ENCODE results near the gene FRMD3.

The FRMD3 gene

DNA sequence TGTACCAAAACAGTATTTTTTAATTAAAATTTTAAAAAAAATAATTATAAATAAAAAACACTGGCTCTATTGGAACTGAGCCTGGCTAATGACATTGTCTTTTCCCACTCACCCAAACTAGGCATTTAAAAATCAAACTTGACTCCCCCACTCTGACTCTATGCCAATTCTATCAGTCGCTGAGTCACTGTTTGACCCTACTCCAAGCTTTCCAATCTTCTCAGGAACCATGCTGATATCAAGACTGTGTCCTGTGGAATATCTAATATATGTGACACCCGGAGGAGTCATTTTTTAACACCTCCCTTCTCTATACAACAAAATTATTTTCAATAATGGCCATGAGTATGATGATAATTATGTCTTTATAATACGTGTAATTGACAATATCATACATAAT, 303.7 kb downstream of the FRMD3 start:
- DNase-seq (ENCODE audit: low read depth): no peak

DNA sequence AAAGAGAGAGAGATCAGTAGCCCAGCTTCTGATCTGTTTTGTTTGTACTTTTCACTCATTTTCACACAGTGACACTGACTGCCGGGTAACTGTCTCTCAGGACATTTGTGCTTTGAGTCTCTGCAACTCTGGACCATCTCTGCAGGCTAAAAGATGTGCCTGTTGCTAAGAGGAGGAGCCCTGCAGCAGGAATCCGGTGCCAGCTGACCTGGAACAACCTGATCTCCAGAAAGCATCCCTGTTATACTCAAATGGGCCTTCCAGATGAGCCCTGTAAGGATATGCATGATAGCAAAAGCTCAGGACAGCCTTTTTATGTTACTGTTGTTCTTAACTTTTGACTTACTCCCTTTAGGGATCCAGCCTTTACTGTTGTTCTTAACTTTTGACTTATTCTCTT, 304.6 kb downstream of the FRMD3 start:
- no peak for DNase-seq (ENCODE audit: low read depth)

DNA sequence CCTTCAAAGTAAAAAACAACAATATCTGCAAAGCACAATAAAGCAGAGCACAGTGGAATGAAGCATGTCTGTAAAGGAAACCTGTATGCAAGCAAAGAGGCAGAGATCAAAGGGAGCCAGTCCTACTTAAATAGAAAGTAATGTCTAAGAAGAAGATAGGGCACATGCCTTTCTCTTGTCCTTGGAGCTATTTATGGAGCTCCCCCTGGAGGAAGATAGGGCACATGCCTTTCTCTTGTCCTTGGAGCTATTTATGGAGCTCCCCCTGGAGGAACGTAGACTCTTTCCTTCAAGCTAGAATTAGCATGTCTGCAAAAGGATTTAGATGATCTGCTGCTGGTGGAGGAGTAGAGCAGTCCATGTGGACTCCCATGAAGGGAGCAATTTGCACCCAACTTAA, 307.2 kb downstream of the FRMD3 start:
- no peak for DNase-seq (ENCODE audit: low read depth)

DNA sequence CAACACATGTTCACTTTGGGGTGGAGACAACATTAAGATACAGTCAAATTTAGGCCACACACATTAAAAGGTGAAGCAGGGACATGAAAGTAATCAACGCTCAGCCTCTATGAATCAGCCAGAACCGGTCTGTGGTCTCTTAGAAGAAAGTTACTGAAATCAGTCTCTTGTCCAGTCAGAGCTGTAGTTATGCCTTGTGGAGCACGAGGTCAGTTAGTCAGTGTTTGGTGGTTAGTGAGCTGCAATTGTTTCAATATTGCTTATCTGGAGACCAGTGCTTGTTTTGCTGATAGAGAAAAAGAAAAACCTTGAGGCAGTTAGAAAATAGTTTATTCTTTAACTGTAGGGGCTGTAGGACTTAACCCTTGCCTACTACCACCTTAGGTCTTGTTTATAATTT, 317.5 kb downstream of the FRMD3 start:
- no peak for DNase-seq (ENCODE audit: low read depth)

DNA sequence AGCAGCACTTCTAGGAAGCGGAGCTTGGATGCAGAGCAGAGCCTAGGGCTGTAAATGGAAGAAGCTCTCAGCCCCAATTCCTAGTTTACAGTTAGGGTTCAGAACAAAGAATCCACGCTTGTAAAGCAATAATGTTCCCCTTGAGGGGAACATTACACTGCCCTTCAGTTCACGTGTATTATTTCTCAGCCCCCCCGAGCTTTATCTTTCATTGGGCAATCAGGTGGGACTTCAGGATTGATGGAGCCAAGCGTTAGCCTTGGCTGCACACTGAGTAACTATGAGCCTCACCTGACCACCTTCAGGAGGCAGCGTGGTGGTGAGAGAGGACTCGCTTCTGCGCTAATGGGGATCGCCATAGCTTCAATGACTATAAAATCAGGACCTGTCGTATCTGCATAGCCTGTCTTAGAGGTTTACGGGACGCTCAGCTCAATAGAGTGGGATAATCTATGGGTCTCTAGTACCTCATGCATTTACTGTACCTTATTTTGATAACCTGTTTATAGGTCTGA, 318.2 kb downstream of the FRMD3 start:
- no peak for DNase-seq (ENCODE audit: low read depth)

DNA sequence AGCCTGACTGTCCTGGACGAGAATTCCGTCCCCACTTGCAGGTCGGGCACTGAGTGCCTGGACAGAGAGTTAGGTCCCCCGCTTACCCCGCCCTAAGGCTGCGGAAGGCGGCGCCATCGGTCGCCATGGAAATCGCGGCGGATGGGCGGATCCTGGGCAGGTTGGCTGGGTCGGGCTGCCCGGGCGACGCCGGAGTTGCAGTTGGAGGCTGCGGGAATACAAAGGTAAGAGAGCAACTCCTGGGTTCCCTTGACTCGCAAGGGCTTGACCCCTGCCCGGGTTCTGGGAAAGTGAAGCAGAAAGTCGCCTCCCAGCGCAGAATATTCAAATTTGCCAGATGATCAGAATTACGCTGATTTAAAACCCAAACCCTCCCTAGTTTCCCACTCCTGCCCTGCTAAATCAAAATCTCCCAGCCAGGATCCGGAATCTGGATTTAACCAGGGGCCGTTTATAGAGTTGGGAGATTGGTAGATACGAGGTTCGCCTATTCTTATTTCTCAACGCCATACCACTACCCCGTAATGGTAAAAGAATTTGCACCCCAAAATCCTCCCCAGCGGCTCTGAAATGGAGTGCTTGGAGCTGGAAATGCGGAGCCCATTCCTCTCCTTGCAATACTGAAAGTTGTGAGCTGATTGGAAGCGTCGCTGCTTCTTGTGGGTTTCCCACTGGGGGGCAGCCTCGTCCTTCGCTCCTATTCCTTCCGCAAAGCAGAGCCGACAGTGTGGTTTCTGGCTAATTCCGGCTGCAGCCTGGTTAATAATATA, 318.9 kb downstream of the FRMD3 start:
- DNase-seq (ENCODE audit: low read depth): no peak

DNA sequence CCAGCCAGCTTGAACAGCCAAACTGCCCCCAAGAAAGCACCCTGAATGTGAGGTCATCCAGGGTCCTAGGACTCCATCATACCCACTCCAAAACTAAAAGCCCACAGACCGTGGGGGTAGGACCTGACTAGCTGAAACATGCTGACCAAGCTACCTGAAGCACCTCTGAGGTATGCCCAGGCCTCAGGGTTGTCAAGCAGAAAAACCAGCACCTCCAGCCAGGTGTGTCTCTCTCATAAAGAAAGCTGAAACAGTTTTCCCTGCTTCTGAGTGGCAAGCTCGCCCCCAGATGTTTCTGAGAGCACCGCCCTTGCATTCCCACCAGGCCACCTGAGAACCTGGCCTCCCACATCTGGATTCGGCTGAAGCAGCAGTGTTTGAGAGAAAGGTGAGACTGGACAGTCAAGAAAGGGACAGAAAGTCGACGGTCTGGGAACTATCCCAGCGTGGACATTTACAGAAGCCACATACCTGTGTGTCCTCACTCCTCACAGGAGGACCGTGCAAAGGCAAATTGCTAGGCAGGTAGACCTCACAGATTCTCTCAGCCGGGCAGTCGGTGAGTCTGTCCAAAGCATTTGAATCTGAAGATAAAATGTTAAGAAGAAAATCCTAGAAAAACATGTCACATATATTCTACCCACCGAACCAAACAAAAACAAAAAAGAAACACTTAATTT, 319.6 kb downstream of the FRMD3 start:
- DNase-seq (ENCODE audit: low read depth): no peak

DNA sequence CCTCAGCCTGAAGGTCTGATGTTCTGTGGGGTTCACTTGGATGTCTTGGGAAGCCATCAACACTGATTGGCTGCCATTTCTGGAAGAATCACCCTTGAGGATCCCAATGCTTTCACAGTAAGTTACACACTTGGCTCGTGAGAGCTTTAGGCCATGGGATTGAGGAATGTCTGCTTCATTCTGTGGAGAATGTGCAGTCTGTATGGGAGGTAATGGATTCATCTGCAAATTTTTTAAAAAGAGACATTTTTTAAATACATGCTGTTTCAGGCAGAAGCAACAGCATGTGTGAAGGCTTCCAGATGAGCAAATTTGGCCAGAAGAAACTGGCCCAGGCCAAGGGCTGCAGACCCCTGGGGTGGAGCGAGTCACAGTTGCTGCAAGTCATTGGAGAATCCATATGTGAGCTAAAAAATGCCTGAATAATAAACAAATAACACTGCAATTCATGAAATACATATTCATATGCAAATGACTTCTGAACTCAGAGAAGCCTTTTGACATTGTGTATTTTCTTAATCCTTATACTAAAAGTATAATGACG, 328.9 kb downstream of the FRMD3 start:
- DNase-seq (ENCODE audit: low read depth): no peak

DNA sequence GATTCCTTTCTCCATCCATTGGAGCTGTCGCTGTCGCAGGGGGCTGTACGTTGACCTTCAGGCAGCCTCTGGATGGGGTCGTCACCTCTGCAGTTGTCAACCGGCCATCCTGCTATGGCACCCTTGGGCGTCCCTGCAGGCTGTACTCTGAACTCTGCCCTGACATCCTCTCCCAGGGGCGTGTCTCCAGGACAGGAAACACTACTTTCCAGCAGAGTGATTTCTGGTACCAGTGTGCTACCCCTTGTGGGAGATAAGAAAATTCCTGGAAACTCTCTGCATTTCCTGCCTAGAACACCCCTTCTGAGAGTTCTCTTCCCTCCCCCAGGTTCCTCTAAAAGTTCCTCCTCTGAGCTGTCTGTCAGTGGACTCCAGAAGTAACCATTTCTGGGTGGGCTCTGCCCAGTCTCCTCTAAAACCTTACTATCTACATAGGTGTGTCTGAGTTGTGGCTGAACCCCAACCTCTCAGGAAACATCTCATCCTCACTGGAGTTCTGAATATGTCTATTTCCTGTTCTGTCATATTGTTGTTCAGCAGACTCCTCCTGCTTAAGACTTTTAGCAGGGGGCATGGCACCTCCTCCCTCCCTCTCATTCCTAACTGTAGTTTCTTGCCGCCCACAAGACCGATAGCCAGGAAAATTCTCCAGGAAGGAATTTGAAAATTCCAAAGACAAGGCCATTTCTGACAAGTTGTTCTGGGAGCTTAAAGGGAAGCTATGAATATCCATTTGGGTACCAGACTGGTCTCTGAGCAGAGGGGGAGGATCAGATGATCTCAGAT, 329.9 kb downstream of the FRMD3 start:
- DNase-seq (ENCODE audit: low read depth): no peak

DNA sequence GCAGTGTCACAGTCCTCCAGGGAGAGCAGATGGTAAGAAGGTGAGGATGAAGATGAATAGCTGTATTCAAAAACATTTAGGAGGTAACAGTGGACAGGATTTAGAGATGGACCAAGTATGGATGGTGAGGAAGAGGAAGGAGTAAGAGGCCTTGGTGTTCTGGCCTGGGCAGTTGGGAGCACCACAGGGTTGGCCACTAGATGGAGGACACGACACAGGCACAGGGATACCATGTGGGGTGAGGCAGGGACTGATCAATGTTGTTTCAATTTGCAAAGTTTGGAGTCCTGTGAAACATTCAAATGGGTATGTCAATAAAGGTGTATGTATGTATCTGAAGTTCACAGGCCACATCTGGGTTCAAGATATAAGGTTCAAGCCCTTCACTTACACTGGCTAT, 334.2 kb downstream of the FRMD3 start:
- DNase-seq (ENCODE audit: low read depth): no peak

DNA sequence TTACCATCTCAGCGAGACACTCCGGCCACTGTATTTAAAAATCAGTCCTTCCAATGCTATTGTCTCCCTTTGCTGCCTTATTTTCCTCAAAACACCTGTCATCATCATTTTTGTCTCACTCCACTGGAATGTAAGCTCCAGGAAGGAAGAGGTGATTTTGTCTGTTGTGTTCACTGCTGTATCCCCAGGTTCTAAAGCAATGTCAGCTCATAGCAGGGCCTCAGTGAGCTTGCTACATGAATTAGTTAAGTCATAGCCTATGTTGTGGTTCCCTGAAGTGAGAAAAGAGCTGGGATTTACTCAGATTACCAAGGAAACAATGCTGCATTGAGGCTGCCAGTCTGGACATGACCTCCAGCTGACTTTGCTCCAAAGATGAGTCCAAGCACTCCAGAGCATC, 337.7 kb downstream of the FRMD3 start:
- DNase-seq (ENCODE audit: low read depth): no peak

DNA sequence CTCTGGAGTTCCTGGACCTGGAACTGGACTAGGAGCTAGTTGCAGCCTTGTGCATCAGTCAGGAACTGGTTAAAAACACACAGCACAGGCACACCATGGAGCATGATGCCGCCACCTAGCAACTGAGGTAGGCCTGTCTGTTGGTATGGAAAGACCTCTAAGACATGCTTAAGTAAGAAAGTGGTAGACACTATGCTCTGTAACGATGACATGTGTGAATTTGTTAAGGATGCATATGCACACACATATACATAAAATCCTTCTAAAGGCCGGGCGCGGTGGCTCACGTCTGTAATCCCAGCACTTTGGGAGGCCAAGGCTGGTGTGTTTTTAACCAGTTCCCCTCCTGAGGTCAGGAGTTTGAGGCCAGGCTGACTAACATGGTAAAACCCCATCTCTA, 338.4 kb downstream of the FRMD3 start:
- DNase-seq (ENCODE audit: low read depth): no peak

DNA sequence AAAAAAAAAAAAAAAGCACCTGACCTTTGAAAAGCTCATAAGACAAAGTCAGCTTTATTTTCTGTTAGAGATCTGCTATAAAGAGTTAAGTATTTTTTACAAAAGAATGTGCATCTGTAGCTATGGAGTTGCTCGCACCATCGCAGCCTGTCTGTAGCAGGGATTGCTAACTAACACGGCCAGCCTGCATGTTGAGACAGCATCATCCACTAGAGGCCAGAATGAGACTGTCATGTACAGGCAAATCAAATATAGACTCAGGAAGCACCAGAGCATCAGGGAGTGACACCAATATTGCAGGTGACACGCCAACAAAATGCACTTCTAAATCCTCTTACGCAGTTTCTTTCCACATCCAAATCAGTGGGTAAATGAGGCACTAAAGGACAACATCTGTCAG, 339.0 kb downstream of the FRMD3 start:
- no peak for DNase-seq (ENCODE audit: low read depth)

DNA sequence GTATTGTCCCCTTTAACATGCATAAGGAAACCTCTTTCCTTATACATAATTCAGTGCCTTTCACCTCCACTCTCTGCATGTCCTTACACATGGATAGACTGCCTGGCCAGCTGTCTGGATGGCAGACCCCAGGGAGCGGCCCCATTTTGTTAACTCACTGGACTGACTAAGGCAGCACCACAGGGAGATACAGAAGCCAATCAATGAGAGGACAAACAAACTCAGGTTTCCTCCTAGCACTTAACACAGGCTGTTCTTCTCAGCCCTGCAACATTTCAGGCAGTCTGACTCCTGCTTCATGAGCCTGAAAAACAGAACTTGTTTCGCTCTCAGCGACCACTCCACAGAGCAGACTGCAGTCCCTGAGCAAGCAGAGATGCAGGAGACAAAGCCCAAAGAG, 339.8 kb downstream of the FRMD3 start:
- no peak for DNase-seq (ENCODE audit: low read depth)

DNA sequence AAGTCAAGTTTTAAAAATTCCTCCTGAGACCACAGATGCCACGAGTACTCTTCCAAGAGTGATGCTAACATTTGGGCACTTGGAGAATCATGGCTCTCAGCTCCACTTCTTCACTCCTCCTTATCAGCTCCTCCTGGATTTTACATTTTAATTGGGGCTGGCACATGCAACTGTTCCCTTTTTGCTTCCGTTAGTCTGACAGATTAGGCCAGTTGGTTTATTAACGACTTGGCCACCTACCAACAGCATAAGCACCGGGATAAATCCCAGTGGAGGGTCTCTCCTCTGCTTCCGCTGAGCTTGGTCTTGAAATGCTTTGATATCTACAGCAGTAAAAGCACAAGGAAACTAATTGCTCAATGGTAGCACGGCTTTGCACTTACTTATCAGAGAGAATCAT, 340.6 kb downstream of the FRMD3 start:
- no peak for DNase-seq (ENCODE audit: low read depth)

DNA sequence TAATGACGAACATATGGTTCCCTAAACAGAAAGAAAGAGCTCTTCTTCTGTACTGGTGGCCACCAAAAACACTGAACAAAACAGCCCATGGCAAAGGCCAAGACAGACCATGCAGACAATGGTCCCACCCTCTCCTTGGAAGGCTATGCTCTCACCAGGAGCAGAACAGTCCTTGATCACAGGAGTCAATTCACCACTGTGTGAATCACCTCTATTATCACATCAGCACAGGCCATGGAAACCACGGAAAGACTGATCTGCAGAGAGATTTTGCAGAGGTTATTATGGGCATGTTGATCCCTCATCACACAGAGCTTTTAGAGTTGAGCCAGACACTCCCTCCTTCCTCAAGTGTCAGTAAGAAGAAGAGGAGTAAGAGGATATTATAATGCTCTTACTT, 341.3 kb downstream of the FRMD3 start:
- no peak for DNase-seq (ENCODE audit: low read depth)
